GM06990 (cell line): ENCODE data around the gene DDR2.
A peak's percentile ranks its signal among the peaks of the same experiment; 100 is the strongest.

Experiments
- DNase-seq: peaks from one replicate; pipeline ENCODE4 v3.0.0-alpha.2; 2011; ENCODE audit not compliant: insufficient read length; ENCODE audit errors: extremely low read depth
- H3K27me3 ChIP-seq: replicated peaks from 2 replicates; pipeline ENCODE4 v1.6.0; 2011; ENCODE audit warnings: low read length; ENCODE audit not compliant: control insufficient read depth, insufficient read depth
- H3K36me3 ChIP-seq: 2 replicates; pipeline ENCODE4 v1.5.1; 2011; ENCODE audit warnings: low read length; ENCODE audit not compliant: control insufficient read depth, insufficient read depth
- H3K4me3 ChIP-seq: replicated peaks from 2 replicates; pipeline ENCODE4 v1.5.1; 2011; ENCODE audit warnings: low read depth, mild to moderate bottlenecking, control low read depth, low read length
- CTCF ChIP-seq: IDR thresholded peaks from 2 replicates; pipeline ENCODE4 v1.5.1; 2011; ENCODE audit warnings: low read length, control low read depth, mild to moderate bottlenecking, inconsistent platforms; ENCODE audit not compliant: insufficient read depth, poor library complexity, severe bottlenecking

The DDR2 gene

DNA sequence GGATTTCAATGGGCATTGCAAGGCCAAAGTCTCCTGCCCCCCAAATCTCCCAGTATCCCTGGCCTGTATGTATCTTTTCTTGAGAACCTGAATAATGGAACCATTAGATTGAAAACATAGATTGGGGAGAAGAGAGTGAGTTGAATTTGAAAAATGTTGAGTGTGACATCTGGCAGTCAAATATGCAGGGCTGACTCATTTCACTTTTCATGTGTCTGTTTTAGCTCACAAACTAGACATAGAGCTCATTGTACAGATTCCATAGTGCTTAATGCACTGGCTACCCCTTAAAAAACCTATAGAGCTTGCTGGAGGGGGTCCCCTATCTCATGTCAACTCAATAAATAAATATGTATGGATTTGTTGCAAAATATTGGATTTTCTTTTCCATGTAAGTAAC is 30.8 kb downstream of the DDR2 start:
- TF ChIP-seq CTCF, result no peak
- Histone ChIP-seq H3K4me3 (no peak overlapping the region), H3K36me3 (no peaks in the 10 kb centered on the region), H3K27me3 (no peaks in the 10 kb centered on the region)
- DNase-seq, result peak; percentile 26

- no peaks in the 10 kb centered on the region for H3K27me3 ChIP-seq
- no peak overlapping the region for H3K4me3 ChIP-seq
- peak; percentile 29 for DNase-seq
- no peak for TF ChIP-seq CTCF
- H3K36me3 ChIP-seq, result no peaks in the 10 kb centered on the region
Measured at GRCh38 chr1:162663589-162664106, 31.4 kb downstream of the DDR2 start.

DNA sequence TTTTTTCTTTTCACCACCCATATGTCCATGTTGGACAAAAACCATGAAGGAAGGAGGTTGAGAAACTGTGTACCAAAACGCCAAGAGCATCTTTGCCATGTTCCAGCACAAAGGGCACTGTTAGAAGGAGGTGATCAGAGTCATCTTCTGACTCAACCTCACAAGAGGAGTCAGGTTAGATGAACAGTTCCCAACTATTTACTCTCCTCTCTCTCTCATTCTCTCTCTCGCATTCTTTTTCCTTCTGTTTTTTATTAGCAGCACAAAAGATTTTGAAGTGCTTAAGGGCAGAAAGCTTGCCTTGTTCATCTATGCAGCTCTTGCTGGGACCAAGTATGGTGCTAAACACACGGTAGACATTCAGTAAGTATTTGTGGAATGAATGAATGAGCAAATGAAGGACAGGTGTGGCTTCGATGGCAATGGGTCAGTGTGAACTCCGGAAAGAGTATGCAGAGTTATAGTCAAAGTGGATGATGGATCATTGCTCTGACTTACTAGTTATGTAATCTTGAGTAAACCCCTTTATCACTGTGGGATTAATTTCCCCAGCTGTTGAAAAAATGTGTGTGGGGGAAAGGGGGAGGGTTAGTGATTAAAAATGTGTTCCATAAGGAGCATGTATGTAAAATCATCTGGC is 33.9 kb downstream of the DDR2 start:
- no peak overlapping the region for H3K4me3 ChIP-seq
- no peaks in the 10 kb centered on the region for H3K36me3 ChIP-seq
- no peak for DNase-seq
- H3K27me3 ChIP-seq, result no peaks in the 10 kb centered on the region
- no peak for TF ChIP-seq CTCF

DNA sequence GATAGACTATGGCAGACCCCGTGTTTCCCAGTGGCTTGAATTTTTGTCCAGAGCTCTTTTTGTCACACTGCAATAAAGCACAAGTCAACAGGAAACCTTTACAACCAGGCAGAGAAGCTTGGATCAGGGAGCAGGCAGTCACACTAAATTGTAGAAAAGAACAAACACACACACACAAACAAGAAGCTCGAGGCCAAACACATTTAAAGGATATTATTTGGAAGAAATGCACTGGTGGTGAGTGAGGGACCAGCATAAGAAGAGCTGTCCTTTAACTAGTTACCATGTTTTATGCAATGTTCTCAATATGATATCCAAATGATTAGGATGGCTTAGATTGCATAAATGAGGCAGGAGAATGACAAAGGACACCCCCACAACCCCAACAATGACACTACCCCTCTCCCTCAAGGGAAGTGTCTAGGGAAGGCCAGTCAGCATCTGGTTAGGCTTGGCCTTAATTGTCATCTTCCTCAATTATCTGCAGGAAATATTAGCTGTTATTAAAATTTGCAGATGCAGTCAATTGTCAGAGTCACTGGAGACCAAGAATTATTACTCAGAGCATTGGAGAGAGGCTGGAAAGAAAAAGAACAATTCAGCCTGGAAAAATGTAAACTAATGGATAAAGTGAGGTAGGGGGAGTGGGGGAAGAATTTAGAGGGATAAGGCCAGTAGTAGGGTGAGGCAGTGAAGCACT is 35.3 kb downstream of the DDR2 start:
- no peaks in the 10 kb centered on the region for H3K27me3 ChIP-seq
- TF ChIP-seq CTCF, result no peak
- no peaks in the 10 kb centered on the region for H3K36me3 ChIP-seq
- no peak for DNase-seq
- no peak overlapping the region for H3K4me3 ChIP-seq

- Histone ChIP-seq H3K36me3 (no peaks in the 10 kb centered on the region), H3K27me3 (no peaks in the 10 kb centered on the region), H3K4me3 (no peak overlapping the region)
- no peak for TF ChIP-seq CTCF
- no peak for DNase-seq
Measured at GRCh38 chr1:162670928-162671663, 38.8 kb downstream of the DDR2 start.
